HCT116 (cell line): Measurements from ENCODE around the gene MICAL3.

Source experiments
- CBX3 ChIP-seq: IDR thresholded peaks from 2 replicates; pipeline ENCODE4 v1.6.1; 2012; ENCODE audit warnings: low read depth
- CEBPB ChIP-seq: IDR thresholded peaks from 2 replicates; pipeline ENCODE4 v1.6.1; 2012; ENCODE audit warnings: low read depth
- JUND ChIP-seq: IDR thresholded peaks from 2 replicates; pipeline ENCODE4 v1.6.1; 2012
- POLR2AphosphoS5 ChIP-seq: IDR thresholded peaks from 2 replicates; pipeline ENCODE4 v1.6.1; 2011; ENCODE audit warnings: mild to moderate bottlenecking, low read depth, low read length, moderate library complexity
- SRF ChIP-seq: IDR thresholded peaks from 2 replicates; pipeline ENCODE4 v1.6.1; 2012; ENCODE audit warnings: low read depth
- YY1 ChIP-seq: IDR thresholded peaks from 2 replicates; pipeline ENCODE4 v1.6.1; 2011; ENCODE audit warnings: low read length, low read depth, moderate library complexity, mild to moderate bottlenecking; ENCODE audit not compliant: insufficient replicate concordance; ENCODE audit errors: extremely low read depth
- ZFX ChIP-seq: fragments of 450-650 bp; IDR thresholded peaks from 2 replicates; pipeline ENCODE4 v1.6.1; 2017
- ZNF274 ChIP-seq: fragments of 200-500 bp; sonication (Bioruptor generic); IDR thresholded peaks from 2 replicates; pipeline ENCODE4 v1.6.1; 2014; ENCODE audit warnings: mild to moderate bottlenecking, low read depth, low read length, inconsistent platforms
- TF ChIP-seq, protein P1 (sequence below), 3 experiments: fragments of 200-600 bp in 1 of 3; sonication (generic) in 1 of 3; IDR thresholded peaks in 2 of 3; conservative IDR thresholded peaks in 1 of 3; 2 replicates each; pipeline ENCODE4 v1.5.1; 2012 to 2017; ENCODE audit warnings: low read depth in 2 of 3, low read length in 2 of 3, antibody characterized with exemption in 1 of 3, borderline replicate concordance in 1 of 3, control low read depth in 1 of 3, mild to moderate bottlenecking in 1 of 3, mixed read lengths in 1 of 3, mixed run types in 1 of 3, moderate library complexity in 1 of 3; ENCODE audit not compliant: insufficient read depth in 1 of 3
- TF ChIP-seq, protein P2 (sequence below): IDR thresholded peaks from 2 replicates; pipeline ENCODE4 v1.6.1; 2011; ENCODE audit warnings: mild to moderate bottlenecking, low read length, moderate library complexity; ENCODE audit not compliant: insufficient replicate concordance; ENCODE audit errors: extremely low read depth
- TF ChIP-seq, protein P3 (sequence below): IDR thresholded peaks from 2 replicates; pipeline ENCODE4 v1.6.1; 2012; ENCODE audit warnings: low read depth

DNA sequence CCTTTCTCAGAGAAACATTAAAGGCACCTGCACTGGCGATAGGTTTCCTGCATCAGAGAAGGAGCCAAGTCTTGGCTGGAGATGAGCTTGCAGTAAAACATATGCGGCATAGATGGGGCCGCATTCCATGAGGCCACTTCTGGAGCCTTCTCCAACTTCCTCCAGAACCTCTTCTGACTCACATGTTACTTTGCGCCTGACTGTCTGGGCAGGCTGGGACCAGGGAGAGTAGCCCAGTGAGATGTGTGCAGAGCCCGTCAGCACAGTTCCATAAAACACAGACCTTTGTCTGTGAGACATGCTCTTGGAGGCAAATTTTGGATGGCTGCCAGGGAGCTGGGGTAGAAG, 194.7 kb downstream of the MICAL3 start:
- TF ChIP-seq, protein P1, sequence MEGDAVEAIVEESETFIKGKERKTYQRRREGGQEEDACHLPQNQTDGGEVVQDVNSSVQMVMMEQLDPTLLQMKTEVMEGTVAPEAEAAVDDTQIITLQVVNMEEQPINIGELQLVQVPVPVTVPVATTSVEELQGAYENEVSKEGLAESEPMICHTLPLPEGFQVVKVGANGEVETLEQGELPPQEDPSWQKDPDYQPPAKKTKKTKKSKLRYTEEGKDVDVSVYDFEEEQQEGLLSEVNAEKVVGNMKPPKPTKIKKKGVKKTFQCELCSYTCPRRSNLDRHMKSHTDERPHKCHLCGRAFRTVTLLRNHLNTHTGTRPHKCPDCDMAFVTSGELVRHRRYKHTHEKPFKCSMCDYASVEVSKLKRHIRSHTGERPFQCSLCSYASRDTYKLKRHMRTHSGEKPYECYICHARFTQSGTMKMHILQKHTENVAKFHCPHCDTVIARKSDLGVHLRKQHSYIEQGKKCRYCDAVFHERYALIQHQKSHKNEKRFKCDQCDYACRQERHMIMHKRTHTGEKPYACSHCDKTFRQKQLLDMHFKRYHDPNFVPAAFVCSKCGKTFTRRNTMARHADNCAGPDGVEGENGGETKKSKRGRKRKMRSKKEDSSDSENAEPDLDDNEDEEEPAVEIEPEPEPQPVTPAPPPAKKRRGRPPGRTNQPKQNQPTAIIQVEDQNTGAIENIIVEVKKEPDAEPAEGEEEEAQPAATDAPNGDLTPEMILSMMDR (IDR thresholded peaks at IDR 0.05 in 2 of 3, conservative IDR thresholded peaks at IDR 0.05 in 1 of 3; ENCODE audit: borderline replicate concordance in 1 of 3, insufficient read depth in 1 of 3, low read depth in 2 of 3, low read length in 2 of 3): no peak
- no peak for TF ChIP-seq JUND
- TF ChIP-seq, protein P2, sequence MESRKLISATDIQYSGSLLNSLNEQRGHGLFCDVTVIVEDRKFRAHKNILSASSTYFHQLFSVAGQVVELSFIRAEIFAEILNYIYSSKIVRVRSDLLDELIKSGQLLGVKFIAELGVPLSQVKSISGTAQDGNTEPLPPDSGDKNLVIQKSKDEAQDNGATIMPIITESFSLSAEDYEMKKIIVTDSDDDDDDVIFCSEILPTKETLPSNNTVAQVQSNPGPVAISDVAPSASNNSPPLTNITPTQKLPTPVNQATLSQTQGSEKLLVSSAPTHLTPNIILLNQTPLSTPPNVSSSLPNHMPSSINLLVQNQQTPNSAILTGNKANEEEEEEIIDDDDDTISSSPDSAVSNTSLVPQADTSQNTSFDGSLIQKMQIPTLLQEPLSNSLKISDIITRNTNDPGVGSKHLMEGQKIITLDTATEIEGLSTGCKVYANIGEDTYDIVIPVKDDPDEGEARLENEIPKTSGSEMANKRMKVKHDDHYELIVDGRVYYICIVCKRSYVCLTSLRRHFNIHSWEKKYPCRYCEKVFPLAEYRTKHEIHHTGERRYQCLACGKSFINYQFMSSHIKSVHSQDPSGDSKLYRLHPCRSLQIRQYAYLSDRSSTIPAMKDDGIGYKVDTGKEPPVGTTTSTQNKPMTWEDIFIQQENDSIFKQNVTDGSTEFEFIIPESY: no peak
- no peak for TF ChIP-seq CEBPB
- no peak for TF ChIP-seq YY1
- TF ChIP-seq ZFX: no peak
- no peak for TF ChIP-seq POLR2AphosphoS5
- TF ChIP-seq ZNF274: no peak
- no peak for TF ChIP-seq SRF
- no peak for TF ChIP-seq CBX3
- TF ChIP-seq, protein P3, sequence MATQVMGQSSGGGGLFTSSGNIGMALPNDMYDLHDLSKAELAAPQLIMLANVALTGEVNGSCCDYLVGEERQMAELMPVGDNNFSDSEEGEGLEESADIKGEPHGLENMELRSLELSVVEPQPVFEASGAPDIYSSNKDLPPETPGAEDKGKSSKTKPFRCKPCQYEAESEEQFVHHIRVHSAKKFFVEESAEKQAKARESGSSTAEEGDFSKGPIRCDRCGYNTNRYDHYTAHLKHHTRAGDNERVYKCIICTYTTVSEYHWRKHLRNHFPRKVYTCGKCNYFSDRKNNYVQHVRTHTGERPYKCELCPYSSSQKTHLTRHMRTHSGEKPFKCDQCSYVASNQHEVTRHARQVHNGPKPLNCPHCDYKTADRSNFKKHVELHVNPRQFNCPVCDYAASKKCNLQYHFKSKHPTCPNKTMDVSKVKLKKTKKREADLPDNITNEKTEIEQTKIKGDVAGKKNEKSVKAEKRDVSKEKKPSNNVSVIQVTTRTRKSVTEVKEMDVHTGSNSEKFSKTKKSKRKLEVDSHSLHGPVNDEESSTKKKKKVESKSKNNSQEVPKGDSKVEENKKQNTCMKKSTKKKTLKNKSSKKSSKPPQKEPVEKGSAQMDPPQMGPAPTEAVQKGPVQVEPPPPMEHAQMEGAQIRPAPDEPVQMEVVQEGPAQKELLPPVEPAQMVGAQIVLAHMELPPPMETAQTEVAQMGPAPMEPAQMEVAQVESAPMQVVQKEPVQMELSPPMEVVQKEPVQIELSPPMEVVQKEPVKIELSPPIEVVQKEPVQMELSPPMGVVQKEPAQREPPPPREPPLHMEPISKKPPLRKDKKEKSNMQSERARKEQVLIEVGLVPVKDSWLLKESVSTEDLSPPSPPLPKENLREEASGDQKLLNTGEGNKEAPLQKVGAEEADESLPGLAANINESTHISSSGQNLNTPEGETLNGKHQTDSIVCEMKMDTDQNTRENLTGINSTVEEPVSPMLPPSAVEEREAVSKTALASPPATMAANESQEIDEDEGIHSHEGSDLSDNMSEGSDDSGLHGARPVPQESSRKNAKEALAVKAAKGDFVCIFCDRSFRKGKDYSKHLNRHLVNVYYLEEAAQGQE: no peak
